Measurements from ENCODE around the gene ANKS1A. TPM values are rescaled to one million over a fixed set of nuclear protein-coding genes. Genes with fewer than 3 reads are reported as not detected.
"Not testable (repeated sequence)": the region's sequence is repeated elsewhere in the genome, so short reads cannot be mapped to it uniquely, and the experiment has no call there.

The ANKS1A gene
- polyA plus RNA-seq, 1 donor = 42.0 TPM

DNA sequence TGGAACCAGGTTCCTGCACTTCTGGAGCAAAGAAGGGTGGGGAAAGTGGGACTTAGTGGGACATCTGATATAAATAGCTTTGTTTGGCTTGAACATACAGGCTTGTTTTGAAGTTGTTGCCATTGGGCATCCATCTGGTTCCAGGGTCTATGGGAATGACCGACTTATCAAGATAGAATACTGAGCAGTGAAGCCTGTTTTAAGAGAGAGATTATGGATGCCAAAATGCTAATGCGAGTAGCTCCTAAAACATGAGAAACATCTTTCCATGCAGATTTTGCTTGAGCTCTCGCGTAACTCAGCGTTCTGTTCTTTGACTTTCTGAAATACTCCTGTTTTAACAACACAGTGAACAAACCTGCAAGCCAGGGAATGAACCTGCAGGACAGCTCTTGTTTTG lies 98.5 kb downstream of the ANKS1A start:
- DNase-seq = no peak

DNA sequence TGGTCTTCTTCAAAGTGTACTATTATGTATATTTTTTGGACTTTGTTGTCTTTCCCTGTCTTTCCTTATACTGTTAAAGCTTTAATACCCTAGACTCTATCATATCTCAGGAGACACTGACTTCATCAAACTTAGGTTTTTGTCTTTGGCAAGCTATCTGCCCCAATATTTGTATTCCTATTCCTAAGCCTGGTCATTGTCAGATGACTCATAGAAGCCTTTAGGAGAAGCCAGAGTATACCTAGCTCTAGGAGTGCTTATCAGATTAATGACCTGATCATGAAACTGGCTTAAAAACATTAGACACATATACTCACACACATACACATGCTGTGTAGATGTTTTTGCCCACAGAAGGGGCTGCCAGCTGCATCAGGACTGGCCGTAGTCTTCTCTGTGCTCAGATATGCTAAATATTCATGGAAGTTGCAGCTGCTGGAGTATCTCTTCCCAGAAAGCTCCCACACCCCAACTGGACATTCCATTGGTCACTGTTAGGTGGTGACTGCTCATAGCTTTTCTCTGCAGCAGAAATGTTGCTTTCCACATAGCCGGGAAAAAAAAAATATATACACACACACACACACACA lies 102.0 kb downstream of the ANKS1A start:
- no peak for DNase-seq

DNA sequence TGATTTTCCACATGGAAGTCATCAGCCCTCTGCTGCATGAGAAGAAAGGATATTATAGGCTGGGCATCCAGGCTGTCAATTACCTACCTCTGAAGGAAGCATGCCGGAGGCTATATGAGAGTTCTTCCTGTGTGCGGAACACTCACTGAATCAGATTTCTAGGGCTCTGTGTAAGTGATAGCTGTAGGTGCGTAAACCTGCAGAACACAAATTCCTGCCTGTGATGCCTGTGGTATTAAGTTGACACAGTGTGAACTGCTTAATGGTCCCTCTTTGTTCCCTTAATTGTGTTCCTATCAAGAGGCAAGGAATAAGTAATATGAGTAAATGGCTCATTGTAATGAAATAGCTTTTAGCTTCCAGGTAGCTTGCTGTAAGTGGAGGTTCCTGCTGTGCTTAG lies 103.3 kb downstream of the ANKS1A start:
- DNase-seq = no peak

DNA sequence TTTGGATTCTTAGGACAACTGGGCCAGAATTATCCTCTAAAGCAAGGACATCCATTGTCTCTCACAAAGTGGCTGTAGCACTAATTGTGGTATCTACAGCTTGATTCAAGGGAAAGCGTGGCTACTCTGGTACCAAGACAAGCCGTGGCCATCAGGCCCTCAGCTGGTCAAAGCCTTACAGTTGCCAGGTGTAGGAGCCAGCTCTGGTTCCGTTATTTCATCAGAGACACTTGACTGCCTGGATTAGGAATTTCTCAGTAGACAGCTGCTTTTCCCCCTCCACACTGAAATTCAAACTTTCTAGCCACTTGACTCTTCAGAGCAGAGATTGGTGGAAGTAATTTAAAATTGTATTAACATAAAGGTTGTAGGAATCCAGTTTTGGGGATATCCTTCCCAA lies 104.2 kb downstream of the ANKS1A start:
- no peak for DNase-seq

DNA sequence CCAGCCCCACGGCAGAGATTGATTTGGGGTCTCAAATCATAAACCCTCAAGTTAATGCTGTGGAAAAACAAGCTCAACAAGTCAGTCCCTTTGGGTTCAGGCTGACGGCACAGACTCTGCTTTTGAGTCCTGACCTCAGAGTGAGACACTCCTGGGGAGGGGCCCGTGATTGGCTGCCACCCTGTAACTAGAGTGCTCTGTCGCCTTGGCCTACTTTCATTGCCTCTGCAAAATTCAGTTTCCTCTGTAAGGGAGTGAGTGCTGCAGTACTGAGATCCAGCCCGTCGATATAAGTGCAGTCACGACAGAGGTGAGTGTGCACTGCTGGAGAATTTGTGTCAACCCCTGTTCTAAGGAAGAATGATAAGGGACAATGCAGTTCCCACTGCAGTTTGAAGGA lies 105.6 kb downstream of the ANKS1A start:
- DNase-seq = no peak

DNA sequence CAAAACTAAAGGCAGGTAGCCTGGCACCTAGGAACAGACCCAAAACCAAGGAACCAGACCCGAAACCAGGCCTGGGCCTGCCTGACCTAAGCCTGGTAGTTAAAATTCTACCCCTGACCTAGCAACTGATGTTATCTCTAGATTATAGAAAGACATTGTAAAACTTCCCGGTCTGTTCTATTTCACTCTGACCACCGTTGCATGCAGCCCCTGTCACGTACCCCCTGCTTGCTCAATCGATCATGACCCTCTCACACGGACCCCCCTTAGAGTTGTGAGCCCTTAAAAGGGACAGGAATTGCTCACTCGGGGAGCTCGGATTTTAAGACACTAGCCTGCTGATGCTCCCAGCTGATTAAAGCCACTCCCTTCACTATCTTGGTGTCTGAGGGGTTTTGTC lies 109.4 kb downstream of the ANKS1A start:
- not testable (repeated sequence) for DNase-seq

DNA sequence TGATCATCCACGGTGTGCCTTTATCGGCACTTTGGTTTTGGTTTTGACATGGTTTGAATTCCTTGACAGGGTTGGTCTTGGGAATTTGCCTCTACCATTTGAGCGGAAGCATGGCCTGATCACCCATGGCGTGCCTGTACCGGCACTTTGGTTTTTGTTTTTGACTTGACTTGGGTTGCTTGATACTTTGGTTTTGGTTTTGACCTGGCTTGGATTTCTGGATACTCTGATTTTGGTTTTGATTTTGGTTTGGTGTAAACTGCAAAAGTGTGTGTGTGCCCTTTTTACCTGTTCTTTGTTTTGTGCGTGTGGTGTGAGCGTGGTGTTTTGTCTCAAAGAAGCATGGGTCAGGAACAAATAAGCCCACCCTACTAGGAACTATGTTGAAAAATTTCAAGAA lies 110.1 kb downstream of the ANKS1A start:
- not testable (repeated sequence) for DNase-seq

DNA sequence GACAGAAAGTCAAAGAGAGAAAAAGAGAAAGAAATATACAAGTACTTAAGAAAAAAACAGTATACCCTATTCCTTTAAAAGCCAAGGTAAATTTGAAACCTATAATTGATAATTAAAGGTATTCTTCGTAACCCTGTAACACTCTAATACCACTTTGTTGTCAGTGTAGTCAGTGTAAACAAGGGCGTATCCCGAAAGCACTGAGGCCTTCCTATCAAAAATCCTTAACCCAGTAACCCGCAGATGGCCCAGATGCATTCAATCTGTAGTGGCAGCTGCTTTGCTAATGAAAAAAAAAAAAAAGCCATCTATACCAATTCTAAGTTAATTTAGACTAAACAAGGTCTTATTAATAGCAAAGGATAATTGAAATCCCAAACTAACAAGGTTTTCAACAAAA lies 110.9 kb downstream of the ANKS1A start:
- not testable (repeated sequence) for DNase-seq

DNA sequence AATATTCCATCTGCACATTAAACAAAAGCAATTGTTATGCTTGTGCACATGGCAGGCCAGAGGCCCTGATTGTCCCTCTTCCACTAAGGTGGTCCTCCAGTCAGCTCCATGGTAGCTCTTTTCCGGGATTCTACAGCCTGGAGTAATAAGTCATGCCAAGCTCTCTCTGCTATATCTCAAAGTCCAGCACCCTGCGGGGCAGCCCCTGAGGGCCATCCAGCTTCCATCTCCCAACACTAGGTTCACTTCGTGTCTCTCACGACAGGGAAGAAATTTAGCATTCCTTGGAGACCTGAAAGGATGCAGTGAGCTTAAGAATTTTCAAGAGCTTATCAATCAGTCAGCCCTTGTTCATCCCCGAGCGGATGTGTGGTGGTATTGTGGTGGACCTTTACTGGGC lies 112.3 kb downstream of the ANKS1A start:
- DNase-seq = not testable (repeated sequence)

DNA sequence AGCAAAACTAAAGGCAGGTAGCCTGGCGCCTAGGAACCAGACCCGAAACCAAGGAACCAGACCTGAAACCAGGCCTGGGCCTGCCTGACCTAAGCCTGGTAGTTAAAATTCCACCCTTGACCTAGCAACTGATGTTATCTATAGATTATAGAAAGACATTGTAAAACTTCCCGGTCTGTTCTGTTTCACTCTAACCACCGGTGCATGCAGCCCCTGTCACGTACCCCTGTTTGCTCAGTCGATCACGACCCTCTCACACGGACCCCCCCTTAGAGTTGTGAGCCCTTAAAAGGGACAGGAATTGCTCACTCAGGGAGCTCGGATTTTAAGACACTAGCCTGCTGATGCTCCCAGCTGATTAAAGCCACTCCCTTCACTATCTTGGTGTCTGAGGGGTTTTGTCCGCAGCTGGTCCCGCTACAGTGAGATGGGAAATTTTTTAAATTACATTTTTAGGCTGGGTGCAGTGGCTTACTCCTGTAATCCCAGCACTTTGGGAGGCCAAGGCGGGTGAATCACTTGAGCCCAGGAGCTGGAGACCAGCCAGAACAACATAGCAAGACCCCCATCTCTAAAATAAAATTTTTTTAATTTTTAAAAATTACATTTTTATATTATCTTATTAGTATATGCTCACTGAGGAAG lies 115.0 kb downstream of the ANKS1A start:
- DNase-seq = not testable (repeated sequence)

DNA sequence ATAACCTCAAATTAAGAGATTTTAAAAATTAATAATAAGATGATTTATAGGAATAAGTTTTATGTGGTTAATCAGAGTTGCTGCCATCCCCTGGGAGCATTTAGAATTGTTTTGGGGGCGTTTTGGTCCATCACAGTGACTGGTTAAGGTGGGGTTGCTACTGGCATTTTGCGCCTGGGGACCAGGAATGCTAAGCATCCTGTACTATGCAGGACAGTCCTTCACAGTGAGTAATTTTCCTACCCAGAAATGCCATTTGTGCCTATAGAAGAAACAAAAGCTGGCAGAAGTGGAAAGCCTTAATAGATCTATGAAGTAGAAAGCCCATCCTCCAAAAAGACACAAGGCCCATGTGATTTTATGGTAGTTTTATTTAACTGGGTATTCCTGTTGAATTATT lies 118.0 kb downstream of the ANKS1A start:
- DNase-seq = no peak

DNA sequence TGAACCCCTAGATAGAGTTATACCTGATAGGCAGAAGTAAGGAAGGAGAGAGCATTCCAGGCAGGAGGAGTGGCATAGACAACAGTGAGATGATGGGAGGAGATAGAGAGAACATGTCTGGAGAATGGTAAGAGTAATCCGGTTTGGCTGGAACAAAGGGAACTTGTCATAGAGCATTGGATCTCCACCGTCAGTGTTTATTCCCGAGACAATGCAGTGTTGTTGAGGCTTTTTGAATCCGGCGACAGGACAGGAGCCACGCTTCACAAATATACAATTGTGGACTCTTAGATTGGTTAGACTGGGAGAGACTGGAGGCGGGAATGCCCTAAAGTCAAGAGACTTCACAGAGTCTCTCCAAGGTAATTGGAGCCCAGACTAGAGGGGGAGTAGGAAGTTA lies 119.8 kb downstream of the ANKS1A start:
- DNase-seq = no peak

DNA sequence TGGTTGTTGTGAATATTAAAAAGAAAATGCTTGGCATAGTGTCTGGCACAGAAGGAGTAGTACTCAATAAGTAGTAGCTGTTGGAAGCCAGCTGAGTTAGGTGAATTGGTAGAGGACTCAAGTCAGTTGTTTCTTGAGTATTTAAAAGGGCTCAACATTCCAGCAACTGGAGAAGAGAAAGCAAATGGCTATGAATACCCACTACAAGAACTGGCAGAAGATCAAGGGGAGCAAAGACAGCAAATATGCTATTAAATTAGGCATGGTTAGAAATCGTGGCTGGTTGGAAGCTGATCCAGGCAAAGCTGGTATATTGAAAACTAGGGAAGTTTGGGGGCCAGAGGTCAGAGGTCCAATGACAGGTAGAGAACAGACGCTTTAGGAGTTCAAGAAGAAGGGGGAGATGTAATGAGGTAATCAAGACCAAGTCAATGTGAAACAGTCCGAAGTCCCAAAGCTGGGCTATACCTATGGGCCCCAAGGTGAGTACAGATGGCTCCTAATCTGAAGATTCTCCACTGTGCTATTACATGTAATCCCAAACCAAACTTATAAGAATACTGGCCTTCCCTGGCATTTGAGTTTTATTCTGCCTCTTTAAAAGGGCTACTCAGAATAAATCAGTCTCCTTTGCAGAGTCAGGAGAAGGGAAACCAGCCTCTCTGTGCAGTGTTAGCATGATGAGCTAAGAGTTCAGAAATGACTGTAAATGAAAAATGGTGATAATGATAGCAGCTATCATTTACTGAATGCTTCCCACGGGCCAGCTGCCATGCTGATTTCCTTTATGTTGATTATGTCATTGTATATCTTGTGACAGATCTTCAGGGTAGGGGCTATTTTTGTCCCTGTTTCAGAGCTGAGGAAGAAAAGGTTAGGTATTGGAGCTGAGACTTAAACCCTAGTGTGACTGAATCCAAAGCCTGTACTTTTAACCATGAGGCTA lies 122.3 kb downstream of the ANKS1A start:
- DNase-seq = no peak

DNA sequence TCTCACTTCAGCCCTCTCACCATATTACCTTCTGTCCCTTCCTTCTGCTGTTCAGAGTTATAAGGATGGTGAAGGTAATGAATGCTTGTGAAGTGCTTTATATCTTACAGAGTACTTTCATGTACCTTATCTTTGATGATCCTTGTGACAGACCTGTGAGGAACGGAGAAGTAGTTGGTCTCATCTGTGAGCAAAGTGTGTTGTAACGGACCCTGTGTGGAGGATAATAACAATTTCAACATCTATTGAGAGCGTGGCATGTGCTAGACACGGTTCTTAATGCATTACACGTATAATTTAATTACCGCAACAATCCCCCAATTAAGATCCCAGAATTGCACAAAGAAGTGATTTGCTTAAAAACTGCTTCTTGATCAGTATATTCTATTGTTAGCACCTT lies 124.6 kb downstream of the ANKS1A start:
- no peak for DNase-seq

DNA sequence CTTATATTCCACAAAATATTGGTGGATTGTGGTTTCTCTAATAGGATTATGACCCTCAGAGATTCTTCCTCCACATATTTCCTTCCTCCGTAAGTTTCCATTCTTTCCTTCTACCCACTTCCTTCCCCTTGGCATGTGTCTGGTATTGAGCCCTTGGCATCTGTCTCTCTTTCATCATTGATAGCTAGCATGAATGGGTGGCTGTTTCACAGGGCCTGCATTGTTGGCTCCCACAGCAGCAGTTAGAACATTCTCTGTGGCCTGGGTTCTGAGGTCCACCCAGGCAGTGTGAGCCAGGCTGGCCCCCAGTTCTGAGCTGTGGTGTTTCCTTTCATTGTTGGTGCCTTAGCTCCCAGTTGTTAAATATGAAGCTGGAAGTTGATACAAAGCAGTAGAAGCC lies 125.3 kb downstream of the ANKS1A start:
- no peak for DNase-seq

DNA sequence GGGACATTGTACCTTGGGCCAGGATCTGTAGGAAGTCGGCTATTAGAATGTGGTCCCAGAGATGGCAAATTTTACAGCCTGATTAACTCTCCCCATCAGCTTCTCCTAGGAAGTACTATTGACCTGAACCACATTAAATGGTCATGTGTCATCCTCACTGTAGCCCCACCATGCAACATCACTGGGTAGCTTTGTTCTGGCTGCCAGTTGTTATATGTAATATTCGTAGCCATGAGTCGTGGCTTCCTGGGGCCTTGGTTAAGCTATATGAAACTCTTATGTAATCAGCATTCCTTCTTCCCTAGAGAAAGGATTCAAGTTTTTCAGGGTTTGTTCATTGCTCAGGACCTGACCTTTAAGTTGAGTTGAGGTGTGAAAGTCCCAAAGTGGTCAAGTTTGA lies 125.7 kb downstream of the ANKS1A start:
- DNase-seq = no peak

DNA sequence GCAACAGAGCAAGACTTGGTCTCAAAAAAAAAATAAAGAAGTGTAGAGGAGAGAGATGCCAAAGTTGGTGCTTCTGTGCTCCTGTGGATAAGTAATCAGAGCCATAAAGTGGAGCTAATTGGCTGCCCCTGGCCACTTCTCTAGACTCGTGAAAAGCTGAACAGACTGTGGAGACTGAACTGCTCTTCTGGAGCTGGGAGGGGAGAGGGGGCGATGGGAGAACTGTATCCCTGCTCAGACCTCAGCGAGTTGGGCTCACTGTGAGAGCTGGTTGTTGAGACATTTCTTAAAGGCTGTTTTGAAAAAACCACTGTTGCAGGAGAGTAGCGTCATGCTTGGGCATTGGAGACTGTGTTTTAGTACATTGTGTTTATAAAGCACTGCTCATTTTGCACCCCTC lies 126.4 kb downstream of the ANKS1A start:
- DNase-seq = no peak

DNA sequence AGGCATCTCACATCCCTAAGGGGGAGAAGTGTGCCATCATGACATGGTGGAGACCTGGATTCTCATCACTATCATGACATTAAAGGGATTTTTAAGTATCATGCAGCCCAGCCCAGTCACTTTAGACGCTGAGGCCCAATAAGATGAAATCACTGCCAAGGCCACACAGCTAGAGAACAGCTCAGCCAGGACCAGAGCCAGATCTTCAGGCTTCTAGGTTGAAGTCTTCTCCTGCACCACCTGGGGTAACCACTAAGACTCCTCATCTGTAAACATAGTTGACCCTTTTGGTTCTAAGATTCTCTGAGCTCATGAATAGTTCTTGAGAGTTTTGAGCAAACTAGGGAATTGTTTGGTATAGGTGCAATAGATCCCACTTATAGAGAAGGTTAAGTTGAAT lies 126.9 kb downstream of the ANKS1A start:
- no peak for DNase-seq

DNA sequence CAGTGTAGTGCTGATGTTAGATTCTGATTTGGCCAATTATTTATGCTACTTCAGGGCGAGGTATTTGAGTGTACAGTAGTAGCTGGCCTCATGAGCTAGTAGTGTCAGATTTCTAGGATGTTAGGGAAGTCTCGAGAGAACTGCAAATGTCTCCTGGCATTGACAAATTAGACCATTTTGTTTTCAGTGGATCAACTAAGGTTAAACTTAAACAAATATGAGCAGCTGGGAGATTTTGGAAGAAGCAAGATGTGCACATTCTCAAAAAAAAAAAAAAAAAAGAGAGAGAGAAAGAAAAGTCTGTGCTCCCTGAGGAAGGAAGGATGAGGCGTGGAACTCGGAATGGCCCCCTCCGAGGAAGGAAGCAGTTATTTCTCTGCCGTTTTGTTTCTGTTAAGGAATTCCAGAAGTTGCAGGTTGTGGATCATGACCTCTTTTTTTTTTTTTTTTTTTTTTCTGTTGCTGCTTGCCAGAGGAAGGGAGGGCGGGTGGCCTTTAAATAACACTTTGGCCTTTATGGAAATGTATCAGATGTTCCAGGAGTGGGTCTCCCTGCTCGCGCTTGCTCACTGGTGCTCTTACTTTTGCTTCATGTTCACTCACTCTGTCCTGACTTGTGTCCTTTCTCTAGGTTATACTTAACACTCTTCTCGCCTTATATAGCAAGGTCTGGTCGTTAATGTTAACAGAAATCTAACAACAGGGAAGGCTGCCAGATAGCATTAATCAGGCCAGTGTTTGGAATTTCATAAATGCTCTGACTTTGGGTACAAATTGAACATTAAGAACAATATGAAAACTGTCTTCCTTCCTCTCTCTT lies 127.7 kb downstream of the ANKS1A start:
- DNase-seq = peak; percentile 78

DNA sequence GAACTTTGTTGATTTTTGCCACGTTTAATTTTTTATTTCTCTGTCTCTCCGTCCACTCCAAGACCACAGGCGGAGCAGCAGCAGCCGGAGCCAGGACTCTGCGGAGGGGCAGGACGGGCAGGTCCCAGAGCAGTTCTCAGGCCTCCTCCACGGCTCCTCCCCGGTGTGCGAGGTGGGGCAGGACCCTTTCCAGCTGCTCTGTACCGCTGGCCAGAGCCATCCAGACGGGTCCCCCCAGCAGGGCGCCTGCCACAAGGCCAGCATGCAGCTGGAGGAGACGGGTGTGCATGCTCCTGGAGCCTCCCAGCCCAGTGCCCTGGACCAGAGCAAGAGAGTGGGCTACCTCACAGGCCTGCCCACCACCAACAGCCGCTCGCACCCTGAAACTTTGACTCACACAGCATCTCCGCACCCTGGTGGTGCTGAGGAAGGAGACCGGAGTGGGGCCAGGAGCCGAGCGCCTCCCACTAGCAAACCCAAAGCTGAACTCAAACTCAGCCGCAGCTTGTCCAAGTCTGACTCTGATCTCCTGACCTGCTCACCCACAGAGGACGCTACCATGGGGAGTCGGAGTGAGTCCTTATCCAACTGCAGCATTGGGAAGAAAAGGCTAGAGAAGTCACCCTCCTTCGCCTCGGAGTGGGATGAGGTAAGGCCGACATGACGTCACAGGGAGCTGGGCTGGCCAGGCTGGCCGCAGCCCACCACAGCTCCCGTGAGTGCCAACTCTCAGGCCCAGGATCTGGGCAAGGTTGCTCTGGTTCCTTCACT lies 128.5 kb downstream of the ANKS1A start:
- DNase-seq = no peak

DNA sequence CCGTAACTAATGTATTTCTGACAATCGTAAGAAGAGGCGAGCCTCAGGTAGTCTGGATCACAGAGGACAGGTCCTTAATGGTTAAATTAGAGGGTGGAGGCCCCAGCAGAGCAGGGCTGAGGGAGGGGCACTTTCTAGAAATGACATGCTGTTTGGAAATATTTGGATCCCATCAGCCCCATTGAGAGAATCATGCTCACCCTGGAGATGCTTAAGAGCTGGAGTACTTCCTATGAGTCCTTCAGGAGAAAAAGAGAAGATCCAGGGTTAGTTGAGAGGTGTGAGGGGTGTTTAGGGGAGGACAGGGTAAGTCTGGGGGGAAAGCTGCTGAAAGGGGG lies 129.1 kb downstream of the ANKS1A start:
- no peak for DNase-seq

DNA sequence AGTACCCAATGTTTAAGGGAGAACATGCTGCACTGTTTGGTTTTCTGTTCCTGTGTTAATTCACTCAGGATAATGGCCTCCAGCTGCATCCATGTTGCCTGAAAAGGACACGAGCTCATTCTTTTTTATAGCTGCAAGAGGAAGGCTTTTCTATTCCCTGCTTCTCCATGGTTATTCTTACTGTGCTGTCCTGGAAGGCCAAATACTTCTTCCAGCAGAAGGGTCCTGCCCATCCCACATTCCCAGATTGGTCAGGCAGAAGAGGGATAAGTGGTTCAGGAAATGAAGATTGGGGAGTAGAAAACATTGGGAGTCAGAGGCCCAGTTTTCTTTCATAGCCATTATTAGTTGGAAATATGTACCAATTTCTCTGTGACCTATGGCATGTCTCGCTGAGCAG lies 129.7 kb downstream of the ANKS1A start:
- no peak for DNase-seq

Measured in left kidney (tissue), 2 donors.